HepG2 (cell line): ENCODE measurements around the gene GNG4. TPM values are rescaled to one million over a fixed set of nuclear protein-coding genes. Genes with fewer than 3 reads are reported as not detected.

Experiments
- ARID4A ChIP-seq: sonication (generic); formaldehyde crosslinking; IDR thresholded peaks from 2 replicates; pipeline ENCODE4 v1.5.0; 2020; ENCODE audit warnings: mild to moderate bottlenecking, missing genetic modification reagents, borderline replicate concordance
- GFI1 ChIP-seq: sonication (generic); formaldehyde crosslinking; IDR thresholded peaks from 2 replicates; pipeline ENCODE4 v1.5.0; 2020; ENCODE audit warnings: missing genetic modification reagents, mild to moderate bottlenecking, borderline replicate concordance
- HDAC1 ChIP-seq: sonication (generic); formaldehyde crosslinking; IDR thresholded peaks from 2 replicates; pipeline ENCODE4 v1.5.1; 2020; ENCODE audit warnings: mild to moderate bottlenecking, missing genetic modification reagents
- KLF11 ChIP-seq: IDR thresholded peaks from 2 replicates; pipeline ENCODE4 v1.6.1; 2016; ENCODE audit warnings: missing compliant biosample characterization
- NFE2 ChIP-seq: sonication (generic); formaldehyde crosslinking; IDR thresholded peaks from 2 replicates; pipeline ENCODE4 v1.4.0; 2020; ENCODE audit warnings: missing genetic modification reagents
- REXO4 ChIP-seq: sonication (generic); formaldehyde crosslinking; IDR thresholded peaks from 2 replicates; pipeline ENCODE4 v1.8.0; 2022; ENCODE audit warnings: missing genetic modification reagents, mild to moderate bottlenecking, borderline replicate concordance
- RNF2 ChIP-seq: fragments of 450-650 bp; conservative IDR thresholded peaks from 2 replicates; pipeline ENCODE4 v1.6.1; 2016; ENCODE audit warnings: low read depth
- SKIL ChIP-seq: sonication (generic); formaldehyde crosslinking; IDR thresholded peaks from 2 replicates; pipeline ENCODE4 v1.8.0; 2022; ENCODE audit warnings: missing genetic modification reagents, mild to moderate bottlenecking, moderate library complexity, borderline replicate concordance
- SMAD3 ChIP-seq: sonication (generic); formaldehyde crosslinking; IDR thresholded peaks from 2 replicates; pipeline ENCODE4 v1.4.0; 2020; ENCODE audit warnings: missing genetic modification reagents
- TGIF2 ChIP-seq: IDR thresholded peaks from 2 replicates; pipeline ENCODE4 v1.6.1; 2016; ENCODE audit warnings: control low read depth, missing compliant biosample characterization
- THAP9 ChIP-seq: sonication (generic); formaldehyde crosslinking; IDR thresholded peaks from 2 replicates; pipeline ENCODE4; 2020; ENCODE audit warnings: missing genetic modification reagents, mild to moderate bottlenecking, borderline replicate concordance
- ZNF547 ChIP-seq: sonication (generic); formaldehyde crosslinking; IDR thresholded peaks from 2 replicates; pipeline ENCODE4 v1.5.1; 2020; ENCODE audit warnings: mild to moderate bottlenecking, missing genetic modification reagents
- ZNF687 ChIP-seq: sonication (generic); formaldehyde crosslinking; IDR thresholded peaks from 2 replicates; pipeline ENCODE4 v1.5.1; 2020; ENCODE audit warnings: mild to moderate bottlenecking, missing genetic modification reagents, moderate library complexity
- ZNF782 ChIP-seq: sonication (generic); formaldehyde crosslinking; IDR thresholded peaks from 2 replicates; pipeline ENCODE4 v1.4.0; 2020; ENCODE audit warnings: missing genetic modification reagents, mild to moderate bottlenecking, borderline replicate concordance
- polyA plus RNA-seq, 8 experiments: library from polyadenylated mRNA; depleted of rRNA in 3 of 8; stranded (reverse) in 7 of 8; unstranded in 1 of 8; fragments of >200 nt; fragmentation: Illumina TruSeq in 4 of 8; extraction: Trizol in 4 of 8; gene quantifications; 2 replicates each; pipeline versions ENCODE4 v1.2.1 to v1.2.3, GENCODE V29; 2011 to 2016; ENCODE audit warnings: low read depth in 4 of 8, missing spikeins in 1 of 8, mixed read lengths in 1 of 8; ENCODE audit not compliant: insufficient read depth in 1 of 8
- total RNA-seq, 5 experiments: library from RNA; depleted of rRNA; stranded (reverse); fragments of >200 nt; fragmentation: Illumina TruSeq; extraction: Trizol; gene quantifications; 2 replicates each; pipeline ENCODE4 v1.2.3, GENCODE V29; 2016; ENCODE audit warnings: low read depth in 1 of 5

Gene GNG4
- total and polyA plus RNA-seq, 2 of the 13 experiments (the other 11 are each of a cell fraction or from before 2014, with no cell fraction given) = 27.1 to 69.5 TPM

- TF ChIP-seq ZNF782 (CRISPR knock-in tag) (no peak), TGIF2 (CRISPR knock-in tag) (0 out of 2 replicates have a peak, but pooled peaks have one; percentile 16), SKIL (CRISPR knock-in tag) (no peak), THAP9 (peak; percentile 58; the same call in 1 of the 2 replicates), HDAC1 (CRISPR knock-in tag) (peak; percentile 76), NFE2 (CRISPR knock-in tag) (no peak), ZNF687 (CRISPR knock-in tag) (peak; percentile 70), ZNF547 (CRISPR knock-in tag) (peak; percentile 9; the same call in 1 of the 2 replicates), ARID4A (CRISPR knock-in tag) (peak; percentile 79), REXO4 (CRISPR knock-in tag) (no peak), RNF2 (no peak), GFI1 (CRISPR knock-in tag) (peak; percentile 23; the same call in 1 of the 2 replicates), KLF11 (CRISPR knock-in tag) (peak; percentile 45; the same call in 1 of the 2 replicates), SMAD3 (CRISPR knock-in tag) (peak; percentile 73; the same call in 1 of the 2 replicates)
Measured at GRCh38 chr1:235648954-235649367, 623 bp downstream of the GNG4 start (continued).
